GM12878 (cell line): ENCODE results near the gene NPAS2. TPM values are rescaled to one million over a fixed set of nuclear protein-coding genes. Genes with fewer than 3 reads are reported as not detected.

ENCODE experiments used
- ATAC-seq: fragments of 200-7000 bp; cut with Tn5 transposase; 3 replicates; pipeline ENCODE4 v1.9.1; 2020; ENCODE audit warnings: mild to moderate bottlenecking, moderate library complexity
- BruUV-seq: library from RNA; stranded (reverse); fragments of 400-500 nt; replicated peaks from 2 replicates; lab custom pipeline; 2021; lab: Mats Ljungman, UMichigan
- CTCF ChIA-PET: fragments of 300-600 bp; sonication (Branson Sonifier 250); formaldehyde crosslinking; extraction: SDS; loops from one replicate; lab custom pipeline; 2021; ENCODE audit warnings: inconsistent platforms; lab: Yijun Ruan, JAX
- POLR2A ChIA-PET: fragments of 350-600 bp; formaldehyde crosslinking; extraction: SDS; loops from one replicate; lab custom pipeline; 2021; ENCODE audit warnings: inconsistent platforms; lab: Charles Lee
- RAD21 ChIA-PET: fragments of 300-600 bp; sonication (Branson Sonifier 250); formaldehyde crosslinking; loops from one replicate; lab custom pipeline; 2023; ENCODE audit warnings: antibody characterized with exemption; ENCODE audit not compliant: unreplicated experiment; lab: Charles Lee
- SMC1A ChIA-PET: fragments of 300-600 bp; sonication (Branson Sonifier 250); formaldehyde crosslinking; loops from one replicate; lab custom pipeline; 2023; ENCODE audit not compliant: unreplicated experiment, uncharacterized antibody; lab: Charles Lee
- DNase-seq: peaks from one replicate; pipeline ENCODE4 v3.0.0-alpha.2; 2011; ENCODE audit warnings: low read depth, low spot score
- FAIRE-seq: peaks from 3 replicates; lab custom pipeline; 2011; peaks lifted over from hg19 to GRCh38; lab: Jason Lieb, UNC
- H2AFZ ChIP-seq: 2 replicates; pipeline ENCODE4 v1.6.0; 2011; ENCODE audit warnings: low read depth, low read length, control low read depth; ENCODE audit not compliant: control insufficient read depth
- H3K27ac ChIP-seq: 2 replicates; pipeline ENCODE4 v1.5.1; 2011; ENCODE audit warnings: control low read depth; ENCODE audit not compliant: control insufficient read depth, insufficient read depth
- H3K27me3 ChIP-seq, 2 experiments: replicated peaks in 1 of 2; 2 replicates each; pipeline versions ENCODE4 v1.6.0 to v1.6.1; 2011; ENCODE audit warnings: low read length in 1 of 2; ENCODE audit not compliant: control insufficient read depth in 2 of 2, insufficient read depth in 2 of 2
- H3K36me3 ChIP-seq, 2 experiments: 2 replicates each; pipeline ENCODE4 v1.5.1; 2011; ENCODE audit warnings: low read length in 1 of 2; ENCODE audit not compliant: control insufficient read depth in 2 of 2, insufficient read depth in 2 of 2
- H3K4me1 ChIP-seq: 2 replicates; pipeline ENCODE4 v1.6.1; 2011; ENCODE audit warnings: mild to moderate bottlenecking, low read length, moderate library complexity, mixed read lengths; ENCODE audit not compliant: control insufficient read depth, insufficient read depth
- H3K4me2 ChIP-seq: 2 replicates; pipeline ENCODE4 v1.6.0; 2011; ENCODE audit warnings: control low read depth; ENCODE audit not compliant: control insufficient read depth, insufficient read depth
- H3K4me3 ChIP-seq: fragments of 200-600 bp; sonication (generic); 2 replicates; pipeline ENCODE4 v1.5.1; 2016
- H3K79me2 ChIP-seq: 2 replicates; pipeline ENCODE4 v1.6.0; 2011; ENCODE audit warnings: low read length; ENCODE audit not compliant: control insufficient read depth, insufficient read depth
- H3K9ac ChIP-seq: 2 replicates; pipeline ENCODE4 v1.8.0; 2011; ENCODE audit warnings: low read length, control low read depth, mixed read lengths; ENCODE audit not compliant: control insufficient read depth, insufficient read depth
- H3K9me3 ChIP-seq: replicated peaks from 3 replicates; pipeline ENCODE4 v1.5.1; 2011; ENCODE audit warnings: mild to moderate bottlenecking, low read length; ENCODE audit not compliant: control insufficient read depth, insufficient read depth
- H4K20me1 ChIP-seq: 2 replicates; pipeline ENCODE4 v1.6.0; 2011; ENCODE audit not compliant: control insufficient read depth, insufficient read depth
- CEBPZ ChIP-seq: fragments of 150-350 bp; IDR thresholded peaks from 2 replicates; pipeline ENCODE4 v1.6.1; 2016; ENCODE audit warnings: low read depth, low read length
- IKZF1 ChIP-seq: fragments of 450-650 bp; conservative IDR thresholded peaks from 2 replicates; pipeline ENCODE4 v1.6.1; 2017; ENCODE audit warnings: antibody characterized with exemption, mild to moderate bottlenecking
- IKZF2 ChIP-seq, 2 experiments: fragments of 450-650 bp; IDR thresholded peaks; 2 replicates each; pipeline ENCODE4 v1.6.1; 2017; ENCODE audit warnings: mild to moderate bottlenecking in 2 of 2, moderate library complexity in 2 of 2
- NR2C2 ChIP-seq: IDR thresholded peaks from 2 replicates; pipeline ENCODE4 v1.6.1; 2011; ENCODE audit warnings: borderline replicate concordance, low read depth; ENCODE audit not compliant: control insufficient read depth, insufficient read length
- NR2F1 ChIP-seq: fragments of 450-650 bp; conservative IDR thresholded peaks from 2 replicates; pipeline ENCODE4 v1.6.1; 2017; ENCODE audit warnings: mild to moderate bottlenecking
- PML ChIP-seq: IDR thresholded peaks from 2 replicates; pipeline ENCODE4 v1.6.1; 2012; ENCODE audit warnings: low read length, inconsistent platforms
- POLR2AphosphoS5 ChIP-seq: IDR thresholded peaks from 2 replicates; pipeline ENCODE4 v1.6.1; 2011; ENCODE audit warnings: mild to moderate bottlenecking, low read length, inconsistent platforms
- SKIL ChIP-seq: fragments of 450-650 bp; IDR thresholded peaks from 2 replicates; pipeline ENCODE4 v1.6.1; 2017; ENCODE audit warnings: mild to moderate bottlenecking, low read depth, inconsistent platforms; ENCODE audit not compliant: poor library complexity, severe bottlenecking
- SMAD1 ChIP-seq: fragments of 450-650 bp; IDR thresholded peaks from 2 replicates; pipeline ENCODE4 v1.6.1; 2018; ENCODE audit warnings: mild to moderate bottlenecking, low read depth; ENCODE audit not compliant: partially characterized antibody
- WGBS: methylation state at CpG from one replicate; pipeline ENCODE4 v1.1.6; 2016; ENCODE audit warnings: low lambda C conversion rate; ENCODE audit not compliant: insufficient replicate concordance, insufficient coverage; ENCODE audit errors: missing lambda C conversion rate; 5-methylcytosine and 5-hydroxymethylcytosine counted together
- in situ Hi-C: fragments of 300-500 bp; cut with MboI; formaldehyde crosslinking; loops from 9 replicates; pipeline ENCODE4 v1.14.3; 2018; ENCODE audit warnings: mixed read lengths
- intact Hi-C: fragments of 100-400 bp; cut with micrococcal nuclease; formaldehyde crosslinking; loops from one replicate; pipeline ENCODE4 v1.14.2; 2022; ENCODE audit not compliant: unreplicated experiment
- polyA plus RNA-seq, 11 experiments: library from polyadenylated mRNA; depleted of rRNA in 4 of 11; unstranded in 6 of 11; stranded (reverse) in 5 of 11; fragments of >200 nt; fragmentation: Nextera tagmentation in 4 of 11; fragmentation: Illumina TruSeq in 1 of 11; extraction: Ambion mirVana in 4 of 11; extraction: Trizol in 1 of 11; gene quantifications; 1 replicate in 1 of 11; 2 replicates in 10 of 11; pipeline versions ENCODE4 v1.2.1 to v1.2.3, GENCODE V29; 2011 to 2016; ENCODE audit warnings: inconsistent platforms in 2 of 11, missing spikeins in 2 of 11, low read depth in 1 of 11
- total RNA-seq, 4 experiments: library from RNA; depleted of rRNA in 3 of 4; stranded (reverse); fragments of >200 nt in 3 of 4; fragmentation: Illumina TruSeq in 1 of 4; extraction: Trizol in 1 of 4; gene quantifications; 2 replicates each; pipeline versions ENCODE4 v1.2.1 to v1.2.3, GENCODE V29; 2013 to 2021

The NPAS2 gene
- total and polyA plus RNA-seq, 10 of the 15 experiments (the other 5 are each of a cell fraction or from before 2014, with no cell fraction given), result 0.08 TPM; not detected in 9

- ChIA-PET SMC1A (no interaction called here), RAD21 (no interaction called here), CTCF (no interaction called here), POLR2A (no interaction called here)
- intact Hi-C loops (no loop called here), in situ Hi-C loops (no loop called here)
- Histone ChIP-seq H4K20me1 (no peaks in the 10 kb centered on the region), H3K79me2 (no peaks in the 10 kb centered on the region), H3K4me3 (no peak overlapping the region), H3K4me1 (no peaks in the 10 kb centered on the region), H3K36me3 (no peaks in the 10 kb centered on the region), H3K9ac (no peak overlapping the region), H3K27ac (no peak overlapping the region), H3K9me3 (no peaks in the 10 kb centered on the region), H2AFZ (no peak overlapping the region), H3K4me2 (no peak overlapping the region), H3K27me3 (peaks cover 2% of the 10 kb centered on the region in 2 experiments; a peak in 3 of 4 replicates)
- WGBS, result 4% methylated on average over 5 of the region's 5 CpGs
- no peak for DNase-seq
- TF ChIP-seq NR2C2 (no peak), IKZF1 (no peak), CEBPZ (no peak), POLR2AphosphoS5 (no peak), PML (no peak), SKIL (no peak), SMAD1 (no peak), IKZF2 (IDR thresholded peaks at IDR 0.05) (no peak), NR2F1 (no peak)
- ATAC-seq, result no peak
- no peak for FAIRE-seq
- no TSS peak for BruUV-seq
Measured at GRCh38 chr2:100796499-100797100, 23.3 kb upstream of the NPAS2 start.
